Liver (tissue), 3 donors: ENCODE measurements around the gene KPNB1.

Experiments
- FOXA1 ChIP-seq: IDR thresholded peaks from 2 replicates; pipeline ENCODE4 v1.6.1; 2016; ENCODE audit warnings: antibody characterized with exemption
- GABPA ChIP-seq, 2 donors: IDR thresholded peaks in 1 of 2; conservative IDR thresholded peaks in 1 of 2; 2 replicates each; pipeline ENCODE4 v1.6.1; 2016; ENCODE audit warnings: antibody characterized with exemption in 2 of 2, mild to moderate bottlenecking in 1 of 2, moderate library complexity in 1 of 2
- TF ChIP-seq, protein P1 (sequence below): fragments of 150-350 bp; IDR thresholded peaks from 2 replicates; pipeline ENCODE4 v1.5.1; 2017; ENCODE audit warnings: improper control_type of control experiment, low read depth, low read length; ENCODE audit not compliant: missing input control
- TF ChIP-seq, protein P2 (sequence below): IDR thresholded peaks from 2 replicates; pipeline ENCODE4 v1.6.1; 2016; ENCODE audit warnings: antibody characterized with exemption
- donor health status: healthy.
- donor health status: healthy.

DNA sequence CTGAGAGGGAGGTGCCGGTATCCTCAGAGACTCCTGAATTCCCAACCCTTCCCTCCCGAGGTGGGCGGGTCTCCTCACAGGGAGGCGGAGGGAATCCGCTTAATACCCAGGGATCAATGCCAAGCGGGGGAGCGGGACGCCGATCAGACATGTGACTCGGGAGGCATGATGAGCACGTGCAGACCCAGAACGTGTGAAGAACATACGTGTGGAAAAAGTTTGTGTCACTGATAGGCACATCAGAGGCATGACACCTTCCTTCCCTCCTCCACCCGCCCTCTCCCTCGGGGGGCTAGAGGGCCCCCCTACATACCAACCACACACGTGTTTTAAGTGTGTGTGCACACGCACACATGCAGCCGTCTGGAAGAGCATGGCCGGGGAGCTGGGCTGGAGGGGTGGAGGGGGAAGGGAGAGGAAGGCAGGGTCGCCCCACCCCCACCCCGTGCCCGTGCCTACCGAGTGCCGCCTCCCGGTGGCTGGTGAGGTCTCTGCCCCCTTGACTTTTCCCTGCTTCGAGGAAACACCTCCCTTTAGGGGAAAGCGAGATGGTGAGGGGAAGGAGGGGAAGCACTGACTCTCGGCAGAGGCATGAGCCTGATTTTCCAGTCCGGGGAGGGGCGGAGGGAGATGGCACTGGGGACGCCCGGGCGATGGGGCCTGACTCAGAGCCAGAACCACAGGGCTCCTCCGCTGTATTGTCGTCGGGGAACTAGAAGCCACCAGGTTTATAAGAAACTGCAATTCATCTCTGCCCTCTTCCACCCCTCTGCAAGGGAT, 71.2 kb downstream of the KPNB1 start:
- TF ChIP-seq, protein P1, sequence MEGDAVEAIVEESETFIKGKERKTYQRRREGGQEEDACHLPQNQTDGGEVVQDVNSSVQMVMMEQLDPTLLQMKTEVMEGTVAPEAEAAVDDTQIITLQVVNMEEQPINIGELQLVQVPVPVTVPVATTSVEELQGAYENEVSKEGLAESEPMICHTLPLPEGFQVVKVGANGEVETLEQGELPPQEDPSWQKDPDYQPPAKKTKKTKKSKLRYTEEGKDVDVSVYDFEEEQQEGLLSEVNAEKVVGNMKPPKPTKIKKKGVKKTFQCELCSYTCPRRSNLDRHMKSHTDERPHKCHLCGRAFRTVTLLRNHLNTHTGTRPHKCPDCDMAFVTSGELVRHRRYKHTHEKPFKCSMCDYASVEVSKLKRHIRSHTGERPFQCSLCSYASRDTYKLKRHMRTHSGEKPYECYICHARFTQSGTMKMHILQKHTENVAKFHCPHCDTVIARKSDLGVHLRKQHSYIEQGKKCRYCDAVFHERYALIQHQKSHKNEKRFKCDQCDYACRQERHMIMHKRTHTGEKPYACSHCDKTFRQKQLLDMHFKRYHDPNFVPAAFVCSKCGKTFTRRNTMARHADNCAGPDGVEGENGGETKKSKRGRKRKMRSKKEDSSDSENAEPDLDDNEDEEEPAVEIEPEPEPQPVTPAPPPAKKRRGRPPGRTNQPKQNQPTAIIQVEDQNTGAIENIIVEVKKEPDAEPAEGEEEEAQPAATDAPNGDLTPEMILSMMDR: no peak
- TF ChIP-seq, protein P2, sequence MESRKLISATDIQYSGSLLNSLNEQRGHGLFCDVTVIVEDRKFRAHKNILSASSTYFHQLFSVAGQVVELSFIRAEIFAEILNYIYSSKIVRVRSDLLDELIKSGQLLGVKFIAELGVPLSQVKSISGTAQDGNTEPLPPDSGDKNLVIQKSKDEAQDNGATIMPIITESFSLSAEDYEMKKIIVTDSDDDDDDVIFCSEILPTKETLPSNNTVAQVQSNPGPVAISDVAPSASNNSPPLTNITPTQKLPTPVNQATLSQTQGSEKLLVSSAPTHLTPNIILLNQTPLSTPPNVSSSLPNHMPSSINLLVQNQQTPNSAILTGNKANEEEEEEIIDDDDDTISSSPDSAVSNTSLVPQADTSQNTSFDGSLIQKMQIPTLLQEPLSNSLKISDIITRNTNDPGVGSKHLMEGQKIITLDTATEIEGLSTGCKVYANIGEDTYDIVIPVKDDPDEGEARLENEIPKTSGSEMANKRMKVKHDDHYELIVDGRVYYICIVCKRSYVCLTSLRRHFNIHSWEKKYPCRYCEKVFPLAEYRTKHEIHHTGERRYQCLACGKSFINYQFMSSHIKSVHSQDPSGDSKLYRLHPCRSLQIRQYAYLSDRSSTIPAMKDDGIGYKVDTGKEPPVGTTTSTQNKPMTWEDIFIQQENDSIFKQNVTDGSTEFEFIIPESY: no peak
- no peak for TF ChIP-seq GABPA (IDR thresholded peaks at IDR 0.05 in 1 of 2, conservative IDR thresholded peaks at IDR 0.05 in 1 of 2)
- no peak for TF ChIP-seq FOXA1
